ENCODE data around the gene SLC35C1.
A peak's percentile ranks its signal among the peaks of the same experiment; 100 is the strongest.
"Not testable (repeated sequence)": the region's sequence is repeated elsewhere in the genome, so short reads cannot be mapped to it uniquely, and the experiment has no call there.

The SLC35C1 gene

DNA sequence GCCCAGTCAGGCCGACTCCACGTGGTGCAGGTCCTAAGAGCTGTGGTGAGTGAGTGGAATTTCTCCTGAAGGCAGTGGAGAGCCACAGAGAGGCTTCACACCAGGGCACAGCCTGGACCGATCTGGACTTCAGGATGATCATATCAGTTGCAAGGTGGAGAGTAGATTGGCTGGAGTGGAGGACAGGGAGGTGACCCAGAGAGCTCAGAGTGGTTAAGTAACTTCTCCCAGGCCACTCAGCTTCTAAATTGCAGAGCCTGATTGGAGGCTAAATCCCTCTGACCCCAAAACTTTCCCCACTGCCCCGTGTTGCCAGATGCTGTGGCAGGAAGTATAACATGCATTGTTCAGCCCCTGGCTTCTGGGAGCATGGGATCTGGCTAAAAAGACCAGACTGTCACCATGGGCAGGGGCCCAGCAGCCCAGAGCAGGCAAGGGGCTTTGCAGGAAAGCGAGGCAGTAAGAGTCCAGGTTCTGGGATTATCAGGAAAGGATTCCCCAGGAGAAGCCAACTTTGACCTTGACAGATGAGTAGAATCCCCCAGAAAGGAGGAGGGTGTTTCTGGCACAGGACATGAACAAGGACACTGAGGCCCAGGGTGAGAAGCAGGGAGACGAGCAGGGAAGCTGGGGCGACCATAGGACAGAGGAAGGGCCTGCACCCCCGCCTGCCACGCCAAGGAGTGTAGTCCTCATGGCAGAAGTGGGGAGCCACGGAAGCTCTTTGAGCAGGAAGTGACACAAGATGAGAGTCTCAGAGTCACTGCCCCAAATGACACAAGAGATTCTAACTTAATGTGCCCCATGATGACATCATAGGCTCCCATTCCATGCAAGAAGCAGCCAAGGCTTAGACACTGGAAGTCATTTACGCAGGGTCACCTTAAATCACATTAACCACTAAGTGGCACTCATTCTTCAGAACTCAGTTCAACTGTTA is 4.8 kb downstream of the SLC35C1 start:
- no peak for DNase-seq (ENCODE audit: insufficient read length, low spot score)
- no peak for FAIRE-seq

- DNase-seq (ENCODE audit: insufficient read length, low spot score), result no peak
- FAIRE-seq, result no peak
These were observed 5.6 kb downstream of the SLC35C1 start for GRCh38 chr11:45810431-45811108.

- FAIRE-seq (no peak), DNase-seq (ENCODE audit: insufficient read length, low spot score) (no peak)
These were observed 6.1 kb downstream of the SLC35C1 start for GRCh38 chr11:45811109-45811435.

- no peak for FAIRE-seq
These were observed 6.8 kb downstream of the SLC35C1 start for GRCh38 chr11:45811571-45812290.

GRCh38 chr11:45812581-45813548 is 7.9 kb downstream of the SLC35C1 start:
- FAIRE-seq (no peak), DNase-seq (ENCODE audit: insufficient read length, low spot score) (no peak)

More at GRCh38 chr11:45811571-45812290, 6.8 kb downstream of the SLC35C1 start:
- DNase-seq (ENCODE audit: insufficient read length, low spot score), result no peak

GRCh38 chr11:45815747-45816146 is 10.8 kb downstream of the SLC35C1 start:
- DNase-seq (ENCODE audit: insufficient read length, low spot score), result no peak
- FAIRE-seq, result no peak

- no peak for DNase-seq (ENCODE audit: insufficient read length, low spot score)
These were observed 11.7 kb downstream of the SLC35C1 start for GRCh38 chr11:45816614-45817013.

GRCh38 chr11:45817191-45817590 is 12.2 kb downstream of the SLC35C1 start:
- DNase-seq (ENCODE audit: insufficient read length, low spot score), result peak; percentile 46

More at GRCh38 chr11:45816614-45817013, 11.7 kb downstream of the SLC35C1 start:
- no peak for FAIRE-seq

DNA sequence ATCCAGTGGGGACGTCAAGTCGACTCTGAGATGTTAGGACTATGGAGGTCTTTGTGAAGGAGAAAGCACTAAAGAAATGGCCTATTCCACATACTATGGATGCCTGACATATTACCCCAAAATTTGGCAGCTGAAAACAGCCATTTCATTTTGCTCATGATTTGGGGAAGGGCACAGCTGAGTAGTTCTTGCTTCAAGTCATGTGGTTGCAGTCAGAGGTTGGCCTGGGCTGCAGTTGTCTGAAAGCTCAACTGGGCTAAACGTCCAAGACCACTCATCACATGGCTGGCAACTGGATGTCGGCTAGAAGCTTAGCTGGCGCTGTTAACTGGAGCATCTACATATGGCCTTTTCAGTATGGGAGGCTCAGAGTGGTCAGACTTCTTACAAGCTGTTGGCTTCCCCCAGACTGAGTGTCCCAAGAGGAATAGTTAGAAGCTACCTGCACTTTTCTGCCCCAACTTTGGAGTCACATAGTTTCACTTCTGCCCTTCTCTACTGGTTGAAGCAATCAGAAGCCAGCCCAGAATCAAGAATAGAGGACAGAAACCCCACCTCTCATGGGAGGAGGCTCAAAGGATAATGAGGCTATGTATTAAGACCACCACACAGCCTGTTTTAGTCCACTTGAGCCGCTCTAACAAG is 14.1 kb downstream of the SLC35C1 start:
- no peak for FAIRE-seq
- no peak for DNase-seq (ENCODE audit: insufficient read length, low spot score)

More at GRCh38 chr11:45817191-45817590, 12.2 kb downstream of the SLC35C1 start:
- peak; percentile 75 for FAIRE-seq

DNA sequence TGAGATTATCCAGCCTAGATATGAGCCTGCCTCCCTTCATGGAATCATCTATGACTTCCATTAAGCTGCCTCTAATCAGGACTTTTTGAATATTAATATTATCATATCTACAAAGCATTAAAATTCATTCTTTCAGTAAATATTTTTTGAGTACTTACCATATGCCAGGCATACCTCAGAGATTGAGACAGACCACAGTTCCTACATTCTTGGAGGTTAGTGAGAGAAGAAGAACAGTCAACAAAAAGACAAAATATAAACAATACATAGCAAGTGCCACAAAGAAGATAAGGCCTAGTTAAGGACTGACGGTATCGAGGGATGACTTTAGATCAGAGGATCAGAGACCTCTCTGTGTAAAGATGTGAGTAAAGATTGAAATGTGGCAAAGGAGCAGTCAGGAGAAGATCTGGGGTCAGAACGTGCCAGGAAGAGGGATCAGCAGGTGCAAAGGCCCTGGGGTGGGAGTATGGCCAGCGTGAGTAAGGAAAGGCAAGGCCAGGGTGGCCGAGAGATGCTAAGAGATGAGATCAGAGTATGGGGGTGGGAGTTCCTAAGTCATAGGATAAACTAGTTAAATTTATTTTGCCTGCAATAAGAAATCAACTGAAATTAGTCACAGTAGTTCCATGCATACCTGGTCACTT is 15.4 kb downstream of the SLC35C1 start:
- no peak for FAIRE-seq
- no peak for DNase-seq (ENCODE audit: insufficient read length, low spot score)

GRCh38 chr11:45826492-45826891 is 21.5 kb downstream of the SLC35C1 start:
- peak; percentile 94 for FAIRE-seq

GRCh38 chr11:45827123-45827522 is 22.2 kb downstream of the SLC35C1 start:
- no peak for DNase-seq (ENCODE audit: insufficient read length, low spot score)
- no peak for FAIRE-seq

More at GRCh38 chr11:45826492-45826891, 21.5 kb downstream of the SLC35C1 start:
- DNase-seq (ENCODE audit: insufficient read length, low spot score), result not testable (repeated sequence)

DNA sequence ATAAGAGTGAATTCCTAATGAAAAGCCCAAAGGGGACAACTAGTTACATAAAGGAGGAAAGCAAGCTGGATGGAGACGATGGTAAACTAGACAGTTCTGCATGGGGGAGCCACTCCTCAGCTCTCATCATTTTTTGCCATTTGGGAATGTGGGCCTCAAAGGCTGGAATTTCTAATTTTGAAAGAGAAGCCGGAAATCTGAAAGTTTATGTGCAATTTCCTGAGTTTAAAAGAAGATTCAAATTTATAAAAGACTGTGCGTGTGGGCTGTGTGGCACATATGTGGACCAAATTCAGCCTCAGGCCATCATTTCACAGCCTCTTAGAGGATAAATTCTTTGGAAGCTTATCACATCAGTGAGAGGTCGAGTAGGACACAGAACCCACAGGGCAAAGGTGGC is 24.0 kb downstream of the SLC35C1 start:
- DNase-seq (ENCODE audit: insufficient read length, low spot score), result no peak
- FAIRE-seq, result no peak

DNA sequence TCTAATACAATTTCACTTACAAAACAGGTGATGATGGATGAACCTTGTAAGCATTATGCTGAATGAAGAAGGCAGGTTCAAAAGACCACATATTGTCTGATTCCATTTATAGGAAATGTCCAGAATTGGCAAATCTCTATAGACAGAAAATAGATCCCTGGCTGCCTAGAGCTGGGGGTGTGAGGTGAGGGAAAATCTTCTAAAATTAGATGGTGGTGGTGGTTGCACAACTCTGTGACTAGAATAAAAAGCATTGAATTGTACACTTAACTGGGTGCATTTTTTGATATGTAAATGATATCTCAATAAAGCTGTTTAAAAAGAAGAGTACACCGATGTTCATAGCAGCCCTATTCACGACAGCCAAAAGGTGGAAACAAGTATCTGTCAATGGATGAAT is 25.6 kb downstream of the SLC35C1 start:
- FAIRE-seq (no peak), DNase-seq (ENCODE audit: insufficient read length, low spot score) (no peak)

DNA sequence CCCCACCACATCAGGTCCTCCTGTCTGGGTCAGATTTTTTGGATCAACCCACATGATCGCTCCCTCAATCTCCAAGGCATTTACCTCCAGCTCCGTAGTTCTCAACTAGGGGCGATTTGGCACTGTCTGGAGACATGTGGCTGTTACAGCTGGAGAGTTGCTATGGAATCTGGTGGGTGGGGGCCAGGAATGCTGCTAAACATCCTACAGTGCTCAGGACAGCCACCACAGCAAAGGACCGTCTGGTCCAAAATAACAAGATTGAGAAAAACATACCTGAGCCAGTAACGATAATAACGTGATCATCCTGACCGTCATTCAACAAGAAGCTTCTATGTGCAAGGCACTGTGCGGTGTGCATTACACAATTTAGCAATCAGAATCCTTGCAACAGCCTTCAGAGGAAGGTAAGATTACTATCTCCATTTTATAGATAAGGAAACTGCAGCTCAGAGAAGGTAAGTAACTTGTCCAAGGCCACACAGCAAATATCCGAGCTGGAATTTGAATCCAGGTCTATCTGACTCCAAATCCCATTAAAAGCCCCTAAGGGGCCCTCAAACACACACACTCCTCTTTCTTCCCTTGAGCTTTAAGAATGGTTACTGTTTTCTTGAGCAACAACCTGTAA is 28.0 kb downstream of the SLC35C1 start:
- FAIRE-seq (no peak), DNase-seq (ENCODE audit: insufficient read length, low spot score) (no peak)

DNA sequence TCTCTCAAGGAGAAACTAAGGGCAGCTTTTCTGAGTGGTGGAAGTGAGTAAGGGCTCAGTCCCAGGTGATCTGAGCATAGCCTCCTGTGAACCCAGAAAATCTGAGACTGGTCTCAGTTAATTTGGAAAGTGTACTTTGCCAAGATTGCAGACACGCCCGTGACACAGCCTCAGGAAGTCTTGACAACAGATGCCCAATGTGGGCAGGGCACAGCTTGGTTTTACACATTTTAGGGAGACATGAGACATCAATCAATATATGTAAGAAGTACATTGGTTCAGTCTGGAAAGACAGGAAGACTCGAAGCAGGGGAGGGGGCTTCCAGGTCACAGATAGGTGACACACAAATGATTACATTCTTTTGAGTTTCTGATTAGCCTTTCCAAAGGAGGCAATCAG is 28.8 kb downstream of the SLC35C1 start:
- FAIRE-seq (no peak), DNase-seq (ENCODE audit: insufficient read length, low spot score) (no peak)

DNA sequence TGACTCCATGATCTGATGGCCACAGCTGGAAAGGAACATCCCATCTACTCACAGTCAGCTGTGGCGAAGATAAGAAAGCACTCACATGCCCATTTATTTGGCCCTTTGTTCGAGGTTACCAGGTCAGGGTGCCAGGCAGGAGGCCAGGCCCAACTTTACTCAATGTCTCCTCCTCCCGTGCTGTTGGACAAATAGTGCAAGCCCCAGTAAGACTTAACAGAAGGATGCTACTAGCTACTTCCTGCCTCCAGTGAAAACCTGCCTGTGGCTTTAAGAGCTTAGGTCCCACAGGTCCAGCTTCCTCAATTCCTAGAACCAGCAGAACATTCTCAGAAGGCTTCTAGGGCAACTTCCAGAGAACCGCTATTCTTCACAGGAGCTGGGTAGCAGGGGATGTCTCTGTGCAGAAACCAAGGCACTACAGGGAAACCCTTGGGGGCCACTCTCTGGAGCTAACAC is 29.4 kb downstream of the SLC35C1 start:
- DNase-seq (ENCODE audit: insufficient read length, low spot score) (no peak), FAIRE-seq (no peak)

GRCh38 chr11:45839204-45839603 is 34.3 kb downstream of the SLC35C1 start:
- FAIRE-seq (no peak), DNase-seq (ENCODE audit: insufficient read length, low spot score) (no peak)
